Loucy (cell line): ENCODE measurements around the gene KCNQ2.

Experiments
- H2AFZ ChIP-seq: fragments of 200-600 bp; sonication (generic); 2 replicates; pipeline ENCODE4 v1.6.0; 2016; ENCODE audit warnings: antibody characterized with exemption, mild to moderate bottlenecking, low read length, moderate library complexity
- H3F3A ChIP-seq: fragments of 200-600 bp; 2 replicates; pipeline ENCODE4 v1.6.0; 2016; ENCODE audit warnings: antibody characterized with exemption, low read depth, mild to moderate bottlenecking
- H3K27me3 ChIP-seq: fragments of 200-600 bp; sonication (generic); 2 replicates; pipeline ENCODE4 v1.6.1; 2014; ENCODE audit warnings: low read length, mild to moderate bottlenecking; ENCODE audit not compliant: insufficient read depth, poor library complexity, severe bottlenecking
- H3K36me3 ChIP-seq: fragments of 200-600 bp; sonication (generic); 2 replicates; pipeline ENCODE4 v1.6.1; 2016; ENCODE audit warnings: low read length; ENCODE audit not compliant: insufficient read depth
- H3K4me1 ChIP-seq: fragments of 200-600 bp; sonication (generic); 2 replicates; pipeline ENCODE4 v1.5.1; 2014; ENCODE audit warnings: low read length, mild to moderate bottlenecking; ENCODE audit not compliant: insufficient read depth, poor library complexity, severe bottlenecking
- H3K4me2 ChIP-seq: fragments of 200-600 bp; sonication (generic); 2 replicates; pipeline ENCODE4 v1.6.0; 2014; ENCODE audit warnings: antibody characterized with exemption, low read length, low read depth, mild to moderate bottlenecking; ENCODE audit not compliant: poor library complexity, severe bottlenecking
- H3K4me3 ChIP-seq: fragments of 200-600 bp; sonication (generic); 2 replicates; pipeline ENCODE4 v1.5.1; 2014; ENCODE audit warnings: low read length, mild to moderate bottlenecking, mixed read lengths; ENCODE audit not compliant: poor library complexity, severe bottlenecking
- H3K79me2 ChIP-seq: fragments of 200-600 bp; sonication (generic); 2 replicates; pipeline ENCODE4 v1.6.1; 2014; ENCODE audit warnings: low read length; ENCODE audit not compliant: insufficient read depth
- H3K9ac ChIP-seq: fragments of 200-600 bp; sonication (generic); 2 replicates; pipeline ENCODE4 v1.6.0; 2014; ENCODE audit warnings: mild to moderate bottlenecking, low read depth, low read length, moderate library complexity; ENCODE audit not compliant: poor library complexity, severe bottlenecking
- H3K9me2 ChIP-seq: fragments of 200-600 bp; sonication (generic); replicated peaks from 2 replicates; pipeline ENCODE4 v1.6.1; 2016; ENCODE audit warnings: low read depth, low read length, mixed read lengths
- H3K9me3 ChIP-seq: fragments of 200-600 bp; sonication (generic); 2 replicates; pipeline ENCODE4 v1.6.1; 2014; ENCODE audit warnings: mild to moderate bottlenecking, antibody characterized with exemption, low read length, low read depth; ENCODE audit not compliant: insufficient read depth
- H4K20me1 ChIP-seq: fragments of 200-600 bp; sonication (generic); 2 replicates; pipeline ENCODE4 v1.6.0; 2014; ENCODE audit warnings: antibody characterized with exemption, low read length, mild to moderate bottlenecking; ENCODE audit not compliant: insufficient read depth, poor library complexity, severe bottlenecking
- EZH2phosphoT487 ChIP-seq: fragments of 200-600 bp; IDR thresholded peaks from 2 replicates; pipeline ENCODE4 v1.6.1; 2018; ENCODE audit warnings: antibody characterized with exemption, mild to moderate bottlenecking, moderate library complexity, borderline replicate concordance
- TF ChIP-seq, protein P1 (sequence below): fragments of 200-600 bp; sonication (generic); conservative IDR thresholded peaks from 2 replicates; pipeline ENCODE4 v1.5.1; 2014; ENCODE audit warnings: mild to moderate bottlenecking, antibody characterized with exemption, low read length

Gene KCNQ2

DNA sequence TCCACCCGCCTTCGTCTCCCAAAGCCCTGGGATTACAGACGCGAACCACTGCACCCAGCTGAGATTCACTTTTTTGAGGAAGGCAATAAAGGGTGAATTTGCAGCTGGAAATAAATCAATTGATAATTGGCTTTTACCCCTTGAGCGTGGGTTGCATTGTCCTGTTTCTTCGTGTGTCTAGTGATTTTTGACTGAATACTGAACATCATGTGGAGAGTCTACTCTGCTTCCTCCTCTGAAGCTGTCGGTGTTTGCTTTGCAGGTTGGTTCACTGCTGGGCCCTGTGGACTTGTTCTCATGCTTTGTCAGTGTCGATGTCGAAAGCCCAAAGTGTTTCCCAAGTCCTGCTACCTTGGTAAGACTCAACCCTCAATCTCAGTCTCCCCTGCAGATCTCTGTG lies 32.2 kb upstream of the KCNQ2 start:
- Histone ChIP-seq H3K79me2 (no peaks in the 10 kb centered on the region), H3K4me3 (no peak overlapping the region), H3F3A (no peaks in the 10 kb centered on the region), H3K27me3 (no peaks in the 10 kb centered on the region), H4K20me1 (no peaks in the 10 kb centered on the region), H2AFZ (no peak overlapping the region), H3K9ac (no peak overlapping the region), H3K36me3 (no peaks in the 10 kb centered on the region), H3K9me2 (no peaks in the 10 kb centered on the region), H3K4me1 (no peaks in the 10 kb centered on the region), H3K9me3 (no peaks in the 10 kb centered on the region; the same call in 1 of the 2 replicates), H3K4me2 (no peak overlapping the region)
- TF ChIP-seq EZH2phosphoT487, result no peak
- TF ChIP-seq, protein P1, sequence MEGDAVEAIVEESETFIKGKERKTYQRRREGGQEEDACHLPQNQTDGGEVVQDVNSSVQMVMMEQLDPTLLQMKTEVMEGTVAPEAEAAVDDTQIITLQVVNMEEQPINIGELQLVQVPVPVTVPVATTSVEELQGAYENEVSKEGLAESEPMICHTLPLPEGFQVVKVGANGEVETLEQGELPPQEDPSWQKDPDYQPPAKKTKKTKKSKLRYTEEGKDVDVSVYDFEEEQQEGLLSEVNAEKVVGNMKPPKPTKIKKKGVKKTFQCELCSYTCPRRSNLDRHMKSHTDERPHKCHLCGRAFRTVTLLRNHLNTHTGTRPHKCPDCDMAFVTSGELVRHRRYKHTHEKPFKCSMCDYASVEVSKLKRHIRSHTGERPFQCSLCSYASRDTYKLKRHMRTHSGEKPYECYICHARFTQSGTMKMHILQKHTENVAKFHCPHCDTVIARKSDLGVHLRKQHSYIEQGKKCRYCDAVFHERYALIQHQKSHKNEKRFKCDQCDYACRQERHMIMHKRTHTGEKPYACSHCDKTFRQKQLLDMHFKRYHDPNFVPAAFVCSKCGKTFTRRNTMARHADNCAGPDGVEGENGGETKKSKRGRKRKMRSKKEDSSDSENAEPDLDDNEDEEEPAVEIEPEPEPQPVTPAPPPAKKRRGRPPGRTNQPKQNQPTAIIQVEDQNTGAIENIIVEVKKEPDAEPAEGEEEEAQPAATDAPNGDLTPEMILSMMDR, result no peak

- Histone ChIP-seq H3F3A (no peaks in the 10 kb centered on the region), H3K4me3 (no peak overlapping the region), H3K4me1 (no peaks in the 10 kb centered on the region), H3K27me3 (no peaks in the 10 kb centered on the region), H3K36me3 (no peaks in the 10 kb centered on the region), H2AFZ (no peak overlapping the region), H3K9me2 (no peaks in the 10 kb centered on the region), H3K9me3 (no peaks in the 10 kb centered on the region; the same call in 1 of the 2 replicates), H4K20me1 (no peaks in the 10 kb centered on the region), H3K79me2 (no peaks in the 10 kb centered on the region), H3K9ac (no peak overlapping the region), H3K4me2 (no peak overlapping the region)
- TF ChIP-seq, protein P1, result no peak
- no peak for TF ChIP-seq EZH2phosphoT487
Observed at GRCh38 chr20:63503524-63503923, 31.1 kb upstream of the KCNQ2 start.

DNA sequence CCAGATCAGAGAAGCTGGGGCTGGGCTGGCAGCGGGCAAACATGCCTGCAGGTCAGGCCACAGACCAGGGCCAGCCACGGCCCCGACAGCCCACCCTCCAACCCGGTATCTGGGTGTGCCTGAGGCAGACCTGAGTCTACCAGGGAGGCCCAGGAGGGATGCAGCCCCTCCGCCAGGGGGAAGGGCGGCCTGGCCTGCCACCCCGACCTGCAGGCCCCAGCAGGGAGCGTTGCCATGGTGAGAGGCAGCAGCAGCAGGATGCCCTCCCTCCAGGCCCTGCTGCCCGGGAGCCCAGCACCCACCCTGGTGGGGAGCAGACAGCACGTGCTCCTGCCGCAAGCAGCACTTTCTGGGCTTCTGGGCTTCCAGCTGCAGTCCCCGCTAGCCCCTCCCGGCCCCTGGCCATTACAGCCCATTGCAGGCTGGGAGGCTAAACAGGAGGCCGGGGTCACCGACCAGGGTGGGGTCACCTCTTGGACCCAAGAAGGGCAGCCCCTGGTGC lies 30.3 kb upstream of the KCNQ2 start:
- H2AFZ ChIP-seq, result no peak overlapping the region
- no peaks in the 10 kb centered on the region; the same call in 1 of the 2 replicates for H3K9me3 ChIP-seq
- no peaks in the 10 kb centered on the region for H3F3A ChIP-seq
- no peak overlapping the region for H3K9ac ChIP-seq
- H3K9me2 ChIP-seq, result no peaks in the 10 kb centered on the region
- no peak overlapping the region for H3K4me2 ChIP-seq
- H3K79me2 ChIP-seq, result no peaks in the 10 kb centered on the region
- H4K20me1 ChIP-seq, result no peaks in the 10 kb centered on the region
- TF ChIP-seq, protein P1, result no peak
- TF ChIP-seq EZH2phosphoT487, result no peak
- H3K4me1 ChIP-seq, result no peaks in the 10 kb centered on the region
- H3K27me3 ChIP-seq, result no peaks in the 10 kb centered on the region
- no peaks in the 10 kb centered on the region for H3K36me3 ChIP-seq
- no peak overlapping the region for H3K4me3 ChIP-seq
